ENCODE results near the gene ATP8B4.

DNA sequence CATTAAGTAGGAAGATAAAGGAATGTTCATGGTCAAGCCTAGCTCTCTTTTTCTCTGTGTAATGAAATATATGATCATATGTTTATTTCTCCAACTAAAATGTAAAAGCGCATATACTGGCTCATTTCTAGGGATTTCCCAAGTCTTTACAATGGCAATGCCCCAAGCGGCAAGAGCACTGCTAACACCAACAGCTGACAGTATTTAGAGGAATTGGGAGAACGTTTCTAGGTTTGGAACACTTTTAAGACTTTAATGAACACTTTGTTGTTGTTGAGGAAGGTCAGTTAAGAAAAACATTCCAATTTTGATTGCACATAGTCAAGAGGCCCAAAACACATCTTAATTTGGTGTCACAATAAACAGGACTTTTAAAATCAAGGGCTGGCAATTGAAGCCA lies 132.7 kb downstream of the ATP8B4 start:
- TF ChIP-seq, protein P1, sequence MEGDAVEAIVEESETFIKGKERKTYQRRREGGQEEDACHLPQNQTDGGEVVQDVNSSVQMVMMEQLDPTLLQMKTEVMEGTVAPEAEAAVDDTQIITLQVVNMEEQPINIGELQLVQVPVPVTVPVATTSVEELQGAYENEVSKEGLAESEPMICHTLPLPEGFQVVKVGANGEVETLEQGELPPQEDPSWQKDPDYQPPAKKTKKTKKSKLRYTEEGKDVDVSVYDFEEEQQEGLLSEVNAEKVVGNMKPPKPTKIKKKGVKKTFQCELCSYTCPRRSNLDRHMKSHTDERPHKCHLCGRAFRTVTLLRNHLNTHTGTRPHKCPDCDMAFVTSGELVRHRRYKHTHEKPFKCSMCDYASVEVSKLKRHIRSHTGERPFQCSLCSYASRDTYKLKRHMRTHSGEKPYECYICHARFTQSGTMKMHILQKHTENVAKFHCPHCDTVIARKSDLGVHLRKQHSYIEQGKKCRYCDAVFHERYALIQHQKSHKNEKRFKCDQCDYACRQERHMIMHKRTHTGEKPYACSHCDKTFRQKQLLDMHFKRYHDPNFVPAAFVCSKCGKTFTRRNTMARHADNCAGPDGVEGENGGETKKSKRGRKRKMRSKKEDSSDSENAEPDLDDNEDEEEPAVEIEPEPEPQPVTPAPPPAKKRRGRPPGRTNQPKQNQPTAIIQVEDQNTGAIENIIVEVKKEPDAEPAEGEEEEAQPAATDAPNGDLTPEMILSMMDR (IDR thresholded peaks at IDR 0.05), result no peak
- TF ChIP-seq EP300 (IDR thresholded peaks at IDR 0.05), result no peak

Measured in esophagus muscularis mucosa (tissue), 3 donors.